Heart left ventricle (tissue), 16 donors: ENCODE results near the gene ZNF846. TPM values are rescaled to one million over a fixed set of nuclear protein-coding genes. Genes with fewer than 3 reads are reported as not detected.
"Not testable (repeated sequence)": the region's sequence is repeated elsewhere in the genome, so short reads cannot be mapped to it uniquely, and the experiment has no call there.

Experiments used
- ATAC-seq, 4 donors: fragments of 200-7000 bp; cut with Tn5 transposase; one replicate each; pipeline ENCODE4 v1.9.1; 2020 to 2022; ENCODE audit warnings: moderate library complexity in 4 of 4, mild to moderate bottlenecking in 3 of 4, moderate number of reproducible peaks in 1 of 4
- DNase-seq, 5 donors: peaks; one replicate each; pipeline ENCODE4 v3.0.0-alpha.2; 2020
- H3K27ac ChIP-seq, 12 donors: fragments of 200-600 bp; sonication (generic) in 4 of 12; one replicate each; pipeline versions ENCODE4 v1.5.0 to v1.8.0; 2016 to 2022; ENCODE audit warnings: mild to moderate bottlenecking in 2 of 12
- H3K27me3 ChIP-seq, 9 donors: fragments of 200-600 bp; sonication (generic) in 2 of 9; one replicate each; pipeline versions ENCODE4 v1.5.1 to v1.8.0; 2016 to 2022; ENCODE audit warnings: mild to moderate bottlenecking in 3 of 9
- H3K36me3 ChIP-seq, 9 donors: fragments of 200-600 bp; sonication (generic) in 2 of 9; one replicate each; pipeline versions ENCODE4 v1.5.0 to v1.8.0; 2018 to 2022; ENCODE audit warnings: mild to moderate bottlenecking in 2 of 9
- H3K4me1 ChIP-seq, 12 donors: fragments of 200-600 bp; sonication (generic) in 4 of 12; one replicate each; pipeline versions ENCODE4 v1.5.0 to v1.8.0; 2016 to 2022; ENCODE audit warnings: mild to moderate bottlenecking in 3 of 12
- H3K4me3 ChIP-seq, 12 donors: fragments of 200-600 bp; sonication (generic) in 4 of 12; one replicate each; pipeline versions ENCODE4 v1.5.0 to v1.8.0; 2017 to 2022; ENCODE audit warnings: mild to moderate bottlenecking in 9 of 12, moderate library complexity in 4 of 12
- H3K9me3 ChIP-seq, 12 donors: fragments of 200-600 bp; sonication (generic) in 4 of 12; one replicate each; pipeline versions ENCODE4 v1.5.0 to v1.8.0; 2016 to 2022; ENCODE audit warnings: mild to moderate bottlenecking in 1 of 12
- POLR2A ChIP-seq, 2 donors: fragments of 450-650 bp; IDR thresholded peaks; one replicate each; pipeline ENCODE4 v1.6.1; 2017; ENCODE audit warnings: antibody characterized with exemption in 2 of 2, mild to moderate bottlenecking in 2 of 2, moderate library complexity in 2 of 2
- WGBS, 4 donors: extraction: QIAGEN DNeasy Blood & Tissue Kit in 2 of 4; methylation state at CpG; one replicate each; pipeline versions ENCODE4 v1.1.5 to v1.1.7; 2013 to 2018; 5-methylcytosine and 5-hydroxymethylcytosine counted together
- intact Hi-C, 10 donors: fragments of 100-400 bp; cut with DNase I; formaldehyde crosslinking; loops; one replicate each; pipeline versions ENCODE4 v1.11.1 to v1.14.2; 2022
- polyA plus RNA-seq, 2 donors: library from polyadenylated mRNA; stranded (reverse); fragments of 200-250 nt; gene quantifications; one replicate each; pipeline ENCODE4 v1.2.3, GENCODE V29; 2013
- total RNA-seq, 9 donors: library from RNA; depleted of rRNA in 2 of 9; stranded (reverse); fragments of >200 nt in 2 of 9; fragmentation: NEBNext Ultra II Directional in 3 of 9; extraction: Animal tissue kit (Norgen Biotek cat#: 25700) in 3 of 9; gene quantifications; one replicate each; pipeline versions ENCODE4 v1.1.0 to v1.2.4, GENCODE V29; 2016 to 2023
- TF ChIP-seq, protein P1 (sequence below), 12 donors: fragments of 200-600 bp; sonication (generic) in 4 of 12; IDR thresholded peaks; one replicate each; pipeline versions ENCODE4 v1.5.0 to v1.8.0; 2018 to 2022; ENCODE audit warnings: antibody characterized with exemption in 12 of 12, mild to moderate bottlenecking in 5 of 12
- donor health status: ischemic (EF 13 %, LVEDD 7.1; RV severe dilation, severe dysfunction).
- donor health status: healthy with polysubstance abuse.
- donor health status: DM: no; HTN: yes; CAD: no.
- donor health status: DM: no; HTN: no; CAD: no.
- donor health status: ischemic (EF 25% LVEDD 6.9; RV normal size, moderate dysfunction).
- donor health status: ischemic (EF 25% LVEDD 5.7; RV mildly dilated, moderate dysfunction).
- donor health status: healthy.
- donor health status: DM: yes; HTN: yes; CAD: no.
- donor health status: ischemic (EF 35%, LVEDD 5.7; RV mildly dilated, moderate dysfunction).
- donor health status: nonischemic (EF 11% LVEDD 7.7; RV severe dilation, severe dysfunction).
- donor health status: DM: yes; HTN: yes; CAD: no.
- donor health status: PGD.
- donor health status: ischemic (EF 29% LVEDD 5.4; RV normal size, mild dysfunction).
- donor health status: nonischemic (EF 23%, LVEDD 6.1; RV moderate dilation, normal function).

Gene ZNF846
- total and polyA plus RNA-seq, 11 donors: 5.4 to 11.1 (median 8.4) TPM

DNA sequence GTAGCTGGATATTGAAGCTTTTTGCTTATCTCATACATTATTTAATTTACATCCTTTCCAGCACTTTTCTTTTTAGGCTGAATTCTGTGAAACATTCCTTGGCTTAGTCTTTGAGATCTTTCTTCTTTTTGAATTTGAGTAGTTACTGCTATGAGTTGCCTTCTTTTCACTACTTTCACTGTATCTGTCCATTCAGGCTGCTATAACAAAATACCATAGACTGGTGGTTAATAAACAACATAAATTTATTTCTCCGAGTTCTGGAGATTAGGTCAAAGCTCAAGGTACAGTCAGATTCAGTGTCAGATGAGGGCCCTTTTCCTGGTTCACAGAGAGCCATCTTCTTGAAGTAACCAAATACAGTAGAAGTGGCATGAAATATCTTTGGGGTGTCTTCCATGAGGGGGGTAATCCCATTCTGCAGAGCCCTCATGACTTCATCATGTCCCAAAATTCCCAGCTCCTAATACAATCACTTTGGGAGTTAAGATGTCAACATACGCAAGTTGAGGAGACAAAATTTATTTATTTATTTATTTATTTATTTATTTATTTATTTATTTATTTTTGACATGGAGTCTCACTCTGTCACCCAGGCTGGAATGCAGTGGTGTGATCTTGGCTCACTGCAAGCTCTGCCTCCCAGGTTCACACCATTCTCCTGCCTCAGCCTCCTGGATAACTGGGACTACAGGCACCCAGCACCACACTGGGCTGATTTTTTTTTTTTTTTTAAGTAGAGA lies 15.7 kb downstream of the ZNF846 start:
- no peak overlapping the region for H3K27ac ChIP-seq
- intact Hi-C loops: no loop called here
- H3K36me3 ChIP-seq: peaks cover 2 to 22% (median 7%) of the 10 kb centered on the region in 9 donors
- no peaks in the 10 kb centered on the region for H3K27me3 ChIP-seq
- no peak for TF ChIP-seq POLR2A (IDR thresholded peaks at IDR 0.05)
- TF ChIP-seq, protein P1, sequence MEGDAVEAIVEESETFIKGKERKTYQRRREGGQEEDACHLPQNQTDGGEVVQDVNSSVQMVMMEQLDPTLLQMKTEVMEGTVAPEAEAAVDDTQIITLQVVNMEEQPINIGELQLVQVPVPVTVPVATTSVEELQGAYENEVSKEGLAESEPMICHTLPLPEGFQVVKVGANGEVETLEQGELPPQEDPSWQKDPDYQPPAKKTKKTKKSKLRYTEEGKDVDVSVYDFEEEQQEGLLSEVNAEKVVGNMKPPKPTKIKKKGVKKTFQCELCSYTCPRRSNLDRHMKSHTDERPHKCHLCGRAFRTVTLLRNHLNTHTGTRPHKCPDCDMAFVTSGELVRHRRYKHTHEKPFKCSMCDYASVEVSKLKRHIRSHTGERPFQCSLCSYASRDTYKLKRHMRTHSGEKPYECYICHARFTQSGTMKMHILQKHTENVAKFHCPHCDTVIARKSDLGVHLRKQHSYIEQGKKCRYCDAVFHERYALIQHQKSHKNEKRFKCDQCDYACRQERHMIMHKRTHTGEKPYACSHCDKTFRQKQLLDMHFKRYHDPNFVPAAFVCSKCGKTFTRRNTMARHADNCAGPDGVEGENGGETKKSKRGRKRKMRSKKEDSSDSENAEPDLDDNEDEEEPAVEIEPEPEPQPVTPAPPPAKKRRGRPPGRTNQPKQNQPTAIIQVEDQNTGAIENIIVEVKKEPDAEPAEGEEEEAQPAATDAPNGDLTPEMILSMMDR (IDR thresholded peaks at IDR 0.05): no peak
- ATAC-seq: no peak
- DNase-seq: no peak
- no peaks in the 10 kb centered on the region for H3K4me1 ChIP-seq
- peaks cover 0 to 58% (median 18%) of the 10 kb centered on the region in 12 donors for H3K9me3 ChIP-seq
- WGBS, 4 donors: 97 to 98% (median 98%) methylated on average over 2 of the region's 2 CpGs
- no peak overlapping the region for H3K4me3 ChIP-seq

DNA sequence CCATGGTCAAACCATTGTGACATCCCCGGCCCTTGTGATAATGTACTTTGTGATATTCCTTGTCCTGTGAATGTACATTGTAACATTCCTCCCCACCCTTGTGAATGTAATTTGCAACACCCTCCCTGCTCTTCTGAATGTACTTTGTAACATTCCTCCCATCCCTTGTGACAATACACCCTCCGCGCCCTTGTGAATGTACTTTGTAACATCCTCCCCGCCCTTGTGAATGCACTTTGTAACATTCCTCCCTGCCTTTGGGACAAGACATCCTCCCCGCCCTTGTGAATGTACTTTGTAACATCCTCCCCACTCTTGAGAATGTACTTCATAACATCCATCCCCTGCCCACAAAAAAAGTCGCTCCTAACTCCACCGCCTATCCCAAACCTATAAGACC lies 17.1 kb downstream of the ZNF846 start:
- ATAC-seq (no peak), DNase-seq (no peak)
- Histone ChIP-seq H3K9me3 (peaks cover 0 to 44% (median 4%) of the 10 kb centered on the region in 12 donors), H3K4me3 (no peak overlapping the region), H3K4me1 (no peaks in the 10 kb centered on the region), H3K27ac (no peak overlapping the region), H3K27me3 (no peaks in the 10 kb centered on the region), H3K36me3 (peaks cover 0 to 8% (median 0%) of the 10 kb centered on the region in 9 donors)
- 97 to 98% (median 98%) methylated on average over 7 of the region's 7 CpGs for WGBS, 4 donors
- TF ChIP-seq, protein P1 (IDR thresholded peaks at IDR 0.05): no peak
- TF ChIP-seq POLR2A (IDR thresholded peaks at IDR 0.05): no peak
- intact Hi-C loops: no loop called here

DNA sequence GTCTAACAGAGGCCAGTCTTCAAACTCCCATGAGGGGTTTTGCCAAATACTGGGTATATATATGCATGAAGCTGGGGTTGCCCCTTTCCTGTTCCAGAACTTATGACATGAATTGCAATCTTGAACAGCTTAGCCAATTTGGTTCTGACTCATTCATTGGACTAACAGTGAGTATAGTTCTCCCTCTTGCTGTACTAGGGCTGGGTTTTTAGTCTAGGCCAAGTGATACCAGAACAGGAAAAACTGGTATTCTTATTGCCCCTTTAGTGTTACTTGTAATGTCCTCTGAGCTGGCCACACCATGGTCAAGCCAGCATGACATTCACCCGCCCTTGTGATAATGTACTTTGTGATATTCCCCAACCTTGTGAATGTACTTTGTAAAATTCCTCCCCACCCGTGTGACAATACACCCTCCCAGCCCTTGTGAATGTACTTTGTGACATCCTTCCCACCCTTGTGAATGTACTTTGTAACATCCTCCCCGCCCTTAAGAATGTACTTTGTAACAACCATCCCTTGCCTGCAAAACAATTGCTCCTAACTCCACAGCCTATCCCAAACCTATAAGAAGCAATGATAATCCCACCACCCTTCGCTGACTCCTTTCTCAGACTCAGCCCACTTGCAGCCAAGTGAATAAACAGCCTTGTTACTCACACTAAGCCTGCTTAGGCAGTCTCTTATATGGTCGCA lies 26.9 kb downstream of the ZNF846 start:
- no peak for DNase-seq
- no peak overlapping the region for H3K27ac ChIP-seq
- H3K4me3 ChIP-seq: no peak overlapping the region
- H3K27me3 ChIP-seq: no peaks in the 10 kb centered on the region
- H3K36me3 ChIP-seq: peaks cover 0 to 3% (median 0%) of the 10 kb centered on the region in 9 donors
- no peak for ATAC-seq
- intact Hi-C loops: no loop called here
- no peak for TF ChIP-seq POLR2A (IDR thresholded peaks at IDR 0.05)
- TF ChIP-seq, protein P1 (IDR thresholded peaks at IDR 0.05): no peak
- no peaks in the 10 kb centered on the region for H3K4me1 ChIP-seq
- 91 to 98% (median 93%) methylated on average over 5 of the region's 5 CpGs for WGBS, 4 donors
- H3K9me3 ChIP-seq: peaks cover 0 to 2% (median 0%) of the 10 kb centered on the region in 12 donors

DNA sequence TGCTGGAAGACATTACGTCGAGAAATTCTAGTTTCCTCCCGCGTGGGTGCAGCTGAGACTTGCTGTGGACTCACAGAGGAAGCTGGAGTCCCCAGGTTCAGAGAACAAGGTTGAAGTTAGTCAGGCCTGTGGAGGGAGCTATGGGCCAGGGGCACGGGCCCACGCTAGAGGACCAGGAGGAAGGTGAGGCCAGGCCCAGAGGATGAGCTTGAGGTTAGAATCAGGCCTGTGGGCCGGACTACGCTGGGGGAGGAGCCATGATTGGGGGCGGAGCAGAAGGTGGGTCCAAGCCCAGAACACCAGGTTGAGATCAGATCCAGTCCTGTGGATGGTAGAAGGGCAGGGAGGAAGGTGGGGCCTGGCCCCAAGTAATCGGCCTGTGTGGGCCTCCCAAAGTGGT lies 32.6 kb downstream of the ZNF846 start:
- intact Hi-C loops: no loop called here
- TF ChIP-seq, protein P1 (IDR thresholded peaks at IDR 0.05): no peak
- TF ChIP-seq POLR2A (IDR thresholded peaks at IDR 0.05): no peak
- DNase-seq (no peak), ATAC-seq (no peak)
- Histone ChIP-seq H3K4me3 (no peak overlapping the region), H3K27me3 (no peaks in the 10 kb centered on the region), H3K9me3 (peaks cover 0 to 10% (median 0%) of the 10 kb centered on the region in 12 donors), H3K4me1 (no peaks in the 10 kb centered on the region), H3K36me3 (no peaks in the 10 kb centered on the region), H3K27ac (no peak overlapping the region)
- 91 to 92% (median 92%) methylated on average over 10 of the region's 10 CpGs for WGBS, 4 donors

DNA sequence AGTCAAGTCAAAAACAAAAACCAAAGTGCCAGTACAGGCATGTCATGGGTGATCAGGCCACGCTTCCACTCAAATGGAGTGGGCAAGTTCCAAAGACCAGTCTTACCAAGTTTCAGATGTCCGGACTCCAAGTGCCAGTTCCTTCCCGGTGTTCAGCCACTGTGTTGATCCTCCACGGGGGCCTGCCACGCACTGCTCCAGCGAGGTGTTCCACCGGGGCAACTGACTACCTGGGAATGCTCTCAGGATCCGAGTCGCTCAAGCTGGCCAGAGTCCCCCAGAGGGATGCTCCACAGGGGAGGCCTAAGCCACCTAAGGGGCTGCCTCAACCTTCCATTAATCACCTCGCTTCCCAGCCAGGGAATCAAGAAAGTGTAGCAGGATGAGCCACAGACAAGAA lies 38.5 kb downstream of the ZNF846 start:
- 92 to 96% (median 94%) methylated on average over 2 to 10 of the region's 10 CpGs for WGBS, 4 donors
- ATAC-seq, H3K4me3 ChIP-seq, H3K27me3 ChIP-seq, H3K27ac ChIP-seq, H3K4me1 ChIP-seq, H3K36me3 ChIP-seq, intact Hi-C loops, H3K9me3 ChIP-seq, DNase-seq: not testable (repeated sequence)
